ENCODE results near the gene ATF7. TPM values are rescaled to one million over a fixed set of nuclear protein-coding genes. Genes with fewer than 3 reads are reported as not detected.

The ATF7 gene
- total RNA-seq, 1 experiment from 2014 or later: 8.3 TPM

DNA sequence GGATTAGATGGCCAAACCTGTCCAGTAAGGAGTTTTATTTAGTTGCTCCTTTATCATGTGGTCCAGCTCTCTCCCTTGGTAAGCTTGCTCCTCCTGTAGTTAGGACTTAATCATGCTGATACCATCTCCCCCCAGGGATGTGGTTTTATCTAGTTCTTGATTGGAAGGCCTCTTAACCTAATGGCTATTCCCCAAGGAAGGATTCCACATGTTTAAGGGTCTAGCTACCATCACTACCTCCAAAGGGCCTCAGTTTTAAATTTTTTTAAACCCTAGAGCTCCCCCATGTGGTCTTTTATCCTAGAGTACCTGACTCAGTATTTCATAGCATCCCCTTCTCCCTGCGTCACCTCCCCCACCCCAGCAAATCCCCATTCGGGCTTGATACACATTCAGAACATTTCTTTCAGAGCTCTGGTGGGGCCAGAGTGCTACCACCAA lies 149.4 kb downstream of the ATF7 start:
- Histone ChIP-seq H3K27ac (no peak overlapping the region), H3K27me3 (replicated peaks) (no peaks in the 10 kb centered on the region), H3K9me3 (replicated peaks) (no peaks in the 10 kb centered on the region), H3K4me3 (no peak overlapping the region), H3K36me3 (peaks cover 94% of the 10 kb centered on the region), H3K4me1 (replicated peaks) (peaks cover 9% of the 10 kb centered on the region; the same call in 1 of the 2 replicates)
- peak in 1 of 2 experiments; percentile 33 for DNase-seq (ENCODE audit: low read depth in 1 of 2, low spot score in 2 of 2)

DNA sequence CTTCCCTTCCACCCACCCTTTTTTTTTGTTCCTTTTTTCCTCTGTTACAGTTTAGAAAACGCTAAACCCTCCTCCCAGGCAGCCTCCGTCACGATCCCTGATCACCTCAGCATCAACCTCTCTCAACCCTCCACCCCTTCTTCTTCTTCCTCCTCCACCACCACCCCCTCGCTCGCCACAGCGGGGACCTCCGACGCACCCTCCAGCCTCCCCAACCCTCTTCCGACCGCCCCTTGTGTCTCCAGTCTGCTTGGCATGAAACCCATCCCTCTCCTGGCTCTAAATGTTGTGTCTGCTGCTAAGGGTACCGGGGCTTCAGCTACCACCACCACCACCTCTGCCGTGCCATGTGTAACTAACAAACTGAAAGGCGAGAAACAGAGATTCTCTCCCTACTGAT lies 151.4 kb downstream of the ATF7 start:
- Histone ChIP-seq H3K36me3 (peaks cover 97% of the 10 kb centered on the region), H3K9me3 (replicated peaks) (no peaks in the 10 kb centered on the region), H3K4me3 (no peak overlapping the region), H3K27ac (no peak overlapping the region), H3K4me1 (replicated peaks) (no peaks in the 10 kb centered on the region), H3K27me3 (replicated peaks) (no peaks in the 10 kb centered on the region)
- DNase-seq (ENCODE audit: low read depth in 1 of 2, low spot score in 2 of 2): peak in 1 of 2 experiments; percentile 36

DNA sequence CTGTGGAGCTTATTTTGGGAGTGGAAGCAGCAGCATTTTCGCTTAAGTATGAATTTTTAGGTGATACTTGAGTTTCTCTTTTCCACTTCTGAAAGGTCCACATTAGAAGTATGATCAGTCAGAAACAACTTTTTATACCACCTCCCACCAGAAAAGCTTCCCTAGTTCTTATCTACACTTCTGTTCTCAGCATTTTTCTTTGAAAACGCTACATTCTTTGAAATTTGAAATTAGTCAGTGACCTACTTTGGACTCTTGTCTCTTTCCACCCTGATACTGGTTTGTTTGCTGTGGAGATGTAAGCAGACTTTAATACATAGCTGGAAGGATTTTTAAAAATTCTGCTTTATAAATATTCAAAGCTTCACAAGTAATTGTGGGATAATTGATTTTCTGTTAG lies 152.1 kb downstream of the ATF7 start:
- Histone ChIP-seq H3K4me3 (no peak overlapping the region), H3K36me3 (peaks cover 99% of the 10 kb centered on the region), H3K27ac (no peak overlapping the region), H3K9me3 (replicated peaks) (no peaks in the 10 kb centered on the region), H3K4me1 (replicated peaks) (no peaks in the 10 kb centered on the region), H3K27me3 (replicated peaks) (no peaks in the 10 kb centered on the region)
- no peak for DNase-seq (ENCODE audit: low read depth in 1 of 2, low spot score in 2 of 2)

DNA sequence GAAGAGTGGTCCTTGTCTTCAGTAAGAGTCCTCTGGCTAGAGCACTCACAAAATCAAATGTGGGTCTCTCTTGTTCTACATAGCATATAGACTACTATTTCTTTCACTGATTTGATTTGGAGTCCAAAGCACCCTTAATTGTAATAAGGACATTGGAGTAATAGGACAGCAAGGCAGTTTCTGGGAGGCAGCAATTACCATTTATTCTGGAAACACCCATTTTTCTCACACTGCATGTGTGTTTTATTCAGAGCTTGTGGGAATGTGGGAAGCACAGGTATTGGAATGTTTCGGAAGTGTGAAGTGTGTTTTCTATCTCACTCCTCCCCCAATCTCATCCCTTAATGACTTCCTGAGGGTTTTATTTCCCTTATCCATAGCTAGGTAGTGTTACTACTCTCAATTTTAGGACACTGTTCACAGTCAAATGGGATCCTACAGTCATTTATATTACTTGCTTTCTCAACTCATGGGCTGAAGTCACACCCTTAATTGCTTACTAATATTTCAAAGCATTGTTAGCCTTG lies 154.1 kb downstream of the ATF7 start:
- Histone ChIP-seq H3K4me3 (no peak overlapping the region), H3K27me3 (replicated peaks) (no peaks in the 10 kb centered on the region), H3K27ac (no peak overlapping the region), H3K36me3 (peaks cover 99% of the 10 kb centered on the region), H3K9me3 (replicated peaks) (no peaks in the 10 kb centered on the region), H3K4me1 (replicated peaks) (no peaks in the 10 kb centered on the region)
- DNase-seq (ENCODE audit: low read depth in 1 of 2, low spot score in 2 of 2): no peak

DNA sequence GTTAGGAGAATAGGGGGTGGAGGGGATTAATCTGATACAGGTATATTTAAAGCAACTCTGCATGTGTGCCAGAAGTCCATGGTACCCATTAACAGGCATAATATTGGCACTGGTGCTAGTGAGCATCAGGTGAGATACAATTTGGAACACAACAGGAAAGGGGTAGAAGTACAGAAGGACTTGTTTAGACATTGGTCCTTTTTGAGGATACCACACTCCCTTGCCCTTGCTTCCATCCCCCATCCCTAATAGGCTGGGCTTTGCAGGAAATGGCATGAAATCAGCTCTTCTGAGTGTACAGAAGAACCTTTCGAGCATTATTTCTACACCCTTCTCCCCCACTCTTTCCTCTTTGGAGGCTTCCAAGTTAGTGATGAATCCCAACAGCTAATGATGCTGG lies 157.9 kb downstream of the ATF7 start:
- H3K4me1 ChIP-seq (replicated peaks): no peaks in the 10 kb centered on the region
- peaks cover 97% of the 10 kb centered on the region for H3K36me3 ChIP-seq
- H3K4me3 ChIP-seq: no peak overlapping the region
- DNase-seq (ENCODE audit: low read depth in 1 of 2, low spot score in 2 of 2): no peak
- H3K27ac ChIP-seq: no peak overlapping the region
- no peaks in the 10 kb centered on the region for H3K27me3 ChIP-seq (replicated peaks)
- no peaks in the 10 kb centered on the region for H3K9me3 ChIP-seq (replicated peaks)

DNA sequence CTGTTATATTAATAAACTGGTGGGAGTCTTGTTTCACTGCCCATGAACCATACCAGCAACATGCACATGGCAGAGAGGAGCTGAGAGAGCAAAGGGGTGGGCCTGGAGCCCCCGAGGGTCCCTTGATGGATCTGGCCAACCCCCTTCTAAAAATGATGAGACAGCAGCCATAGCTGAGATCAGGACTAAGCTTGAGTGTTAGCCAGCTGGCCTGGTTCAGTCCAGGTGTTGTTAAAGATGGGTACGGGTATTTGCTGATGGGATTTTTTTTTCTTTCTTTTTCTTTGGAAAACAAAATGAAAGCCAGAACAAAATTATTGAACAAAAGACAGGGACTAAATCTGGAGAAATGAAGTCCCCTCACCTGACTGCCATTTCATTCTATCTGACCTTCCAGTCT lies 158.3 kb downstream of the ATF7 start:
- DNase-seq (ENCODE audit: low read depth in 1 of 2, low spot score in 2 of 2): no peak
- no peaks in the 10 kb centered on the region for H3K9me3 ChIP-seq (replicated peaks)
- no peak overlapping the region for H3K27ac ChIP-seq
- H3K27me3 ChIP-seq (replicated peaks): no peaks in the 10 kb centered on the region
- H3K4me3 ChIP-seq: no peak overlapping the region
- H3K4me1 ChIP-seq (replicated peaks): no peaks in the 10 kb centered on the region
- H3K36me3 ChIP-seq: peaks cover 97% of the 10 kb centered on the region

DNA sequence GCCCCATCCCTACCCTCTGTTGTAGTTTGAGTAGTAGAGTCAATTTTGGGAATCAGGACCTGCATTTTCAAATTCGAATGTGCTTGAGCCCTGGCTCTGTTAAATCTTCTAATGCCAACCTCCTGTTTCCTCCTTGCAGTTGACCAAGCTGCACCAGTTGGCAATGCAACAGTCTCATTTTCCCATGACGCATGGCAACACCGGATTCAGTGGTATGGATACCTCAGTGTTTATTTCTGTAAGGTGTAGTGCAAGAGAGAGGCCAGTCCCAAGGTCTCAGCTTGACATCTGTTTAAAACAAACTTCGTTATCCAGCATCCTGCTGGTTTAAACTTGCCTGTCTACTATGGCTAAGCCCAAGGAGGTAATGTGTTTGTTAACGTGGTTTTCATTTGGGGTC lies 159.1 kb downstream of the ATF7 start:
- DNase-seq (ENCODE audit: low read depth in 1 of 2, low spot score in 2 of 2): no peak
- Histone ChIP-seq H3K4me3 (no peak overlapping the region), H3K9me3 (replicated peaks) (no peaks in the 10 kb centered on the region), H3K27me3 (replicated peaks) (no peaks in the 10 kb centered on the region), H3K4me1 (replicated peaks) (no peaks in the 10 kb centered on the region), H3K27ac (no peak overlapping the region), H3K36me3 (peaks cover 97% of the 10 kb centered on the region)

DNA sequence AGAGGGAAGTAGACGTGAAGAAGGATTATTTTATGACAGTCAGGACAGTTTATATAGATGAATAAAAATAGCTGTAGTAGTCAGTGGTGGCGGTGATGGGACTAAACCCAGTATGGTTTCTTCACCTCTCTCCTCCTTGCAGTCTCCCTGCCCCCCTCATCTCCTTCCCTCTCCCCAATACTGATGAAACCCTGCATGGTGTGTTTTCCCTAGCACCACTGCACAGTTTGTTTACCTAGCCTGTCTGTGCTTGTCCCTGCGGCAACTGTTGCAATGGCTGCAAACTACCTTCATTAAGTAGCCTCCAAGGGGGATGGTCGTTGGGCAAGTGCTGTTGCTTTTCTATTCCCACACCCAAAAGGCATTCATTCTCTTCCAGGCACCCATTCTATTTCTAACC lies 159.5 kb downstream of the ATF7 start:
- no peak overlapping the region for H3K4me3 ChIP-seq
- no peak for DNase-seq (ENCODE audit: low read depth in 1 of 2, low spot score in 2 of 2)
- no peak overlapping the region for H3K27ac ChIP-seq
- H3K36me3 ChIP-seq: peaks cover 97% of the 10 kb centered on the region
- H3K9me3 ChIP-seq (replicated peaks): no peaks in the 10 kb centered on the region
- H3K27me3 ChIP-seq (replicated peaks): no peaks in the 10 kb centered on the region
- H3K4me1 ChIP-seq (replicated peaks): no peaks in the 10 kb centered on the region

DNA sequence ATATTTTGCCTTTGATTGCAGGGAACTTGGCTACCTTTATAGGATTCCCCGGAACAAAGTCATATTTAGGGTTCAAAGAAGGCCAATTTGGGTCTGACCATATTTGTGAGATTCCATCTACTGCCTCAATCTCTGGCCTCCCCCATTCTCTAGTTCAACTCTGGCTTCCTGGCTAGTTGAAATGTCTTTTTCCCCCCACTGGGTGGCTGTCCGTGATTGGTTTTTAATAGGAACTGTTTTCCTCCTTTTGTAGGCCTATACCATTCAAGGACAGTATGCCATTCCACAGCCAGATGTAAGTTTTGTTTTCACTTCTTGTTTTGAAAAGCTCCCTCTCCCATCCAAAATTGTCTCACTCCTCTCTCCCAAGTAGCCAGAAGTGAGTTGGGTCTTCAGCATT lies 160.5 kb downstream of the ATF7 start:
- no peak for DNase-seq (ENCODE audit: low read depth in 1 of 2, low spot score in 2 of 2)
- peaks cover 97% of the 10 kb centered on the region for H3K36me3 ChIP-seq
- no peaks in the 10 kb centered on the region for H3K9me3 ChIP-seq (replicated peaks)
- H3K4me1 ChIP-seq (replicated peaks): no peaks in the 10 kb centered on the region
- H3K27me3 ChIP-seq (replicated peaks): no peaks in the 10 kb centered on the region
- no peak overlapping the region for H3K27ac ChIP-seq
- no peak overlapping the region for H3K4me3 ChIP-seq

DNA sequence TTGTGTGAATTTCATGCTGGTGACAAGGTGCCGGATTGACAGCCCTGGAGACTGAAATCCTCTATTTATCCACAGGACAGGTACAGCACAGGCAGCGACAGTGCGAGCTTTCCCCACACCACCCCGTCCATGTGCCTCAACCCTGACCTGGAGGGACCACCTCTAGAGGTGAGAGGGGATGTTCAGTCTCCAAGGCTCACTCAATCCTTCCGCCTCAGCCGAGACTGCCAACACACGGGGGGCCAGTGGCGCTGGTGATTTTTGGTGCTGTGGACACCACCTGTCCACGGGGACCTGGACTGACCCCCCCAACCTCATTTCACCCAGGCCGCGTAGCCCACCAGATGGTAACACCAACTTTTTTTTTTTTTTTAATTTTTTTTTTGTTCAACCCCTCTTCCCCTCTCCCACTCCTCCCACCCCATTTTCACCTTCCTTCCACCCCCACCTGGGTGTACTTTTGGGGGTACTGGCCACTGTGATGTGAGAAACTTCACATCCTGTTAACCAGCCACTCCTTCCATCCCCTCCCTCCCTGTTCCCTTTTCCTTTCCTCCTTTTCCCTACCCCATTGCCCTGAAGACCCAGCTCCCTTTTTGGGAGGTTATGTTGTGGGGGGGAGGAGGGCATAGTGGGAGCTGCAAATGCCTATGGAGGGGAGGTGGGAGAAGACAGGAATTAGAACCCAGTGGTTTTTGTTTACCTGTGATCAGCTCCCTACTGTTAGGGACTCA lies 161.3 kb downstream of the ATF7 start:
- Histone ChIP-seq H3K27ac (no peak overlapping the region), H3K36me3 (peaks cover 98% of the 10 kb centered on the region), H3K4me1 (replicated peaks) (no peaks in the 10 kb centered on the region), H3K4me3 (no peak overlapping the region), H3K27me3 (replicated peaks) (no peaks in the 10 kb centered on the region), H3K9me3 (replicated peaks) (no peaks in the 10 kb centered on the region)
- DNase-seq (ENCODE audit: low read depth in 1 of 2, low spot score in 2 of 2): no peak

DNA sequence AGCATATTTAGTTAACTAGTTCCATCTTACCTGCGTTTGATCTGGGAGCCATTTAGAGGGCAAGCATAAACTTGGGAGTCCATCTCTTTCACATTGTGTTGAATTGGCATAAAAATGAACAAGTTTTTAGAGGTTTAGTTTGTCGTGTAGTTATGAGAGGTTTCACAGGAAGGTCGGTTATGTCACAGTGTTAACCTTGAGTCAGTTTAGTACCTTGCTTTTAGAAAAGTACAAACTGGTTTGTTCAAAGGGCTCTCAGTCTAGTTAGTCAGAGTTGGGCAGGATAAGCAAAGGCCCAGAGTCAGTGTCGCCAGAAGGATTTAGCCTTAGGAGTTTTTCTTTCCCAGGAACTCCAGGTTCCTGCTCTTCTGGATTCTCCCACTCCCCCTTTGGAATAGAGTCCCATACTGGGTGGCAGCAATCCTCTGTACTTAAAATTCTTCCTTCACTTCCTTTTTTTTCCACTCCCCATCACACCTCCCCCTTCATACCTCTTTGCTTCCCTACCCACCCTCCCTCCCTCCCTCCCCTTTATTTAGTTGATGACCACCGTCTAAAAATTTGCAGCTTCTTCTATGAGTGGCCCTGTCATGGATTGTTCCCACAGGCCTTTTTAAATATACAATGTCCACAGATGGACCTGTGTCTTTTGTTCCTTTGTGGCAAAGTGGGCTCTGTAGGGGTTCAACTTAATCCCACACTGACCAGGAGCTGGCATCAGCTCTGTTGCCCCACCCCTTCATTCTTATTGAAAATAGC lies 162.2 kb downstream of the ATF7 start:
- peaks cover 98% of the 10 kb centered on the region for H3K36me3 ChIP-seq
- no peak overlapping the region for H3K27ac ChIP-seq
- H3K27me3 ChIP-seq (replicated peaks): no peaks in the 10 kb centered on the region
- H3K9me3 ChIP-seq (replicated peaks): no peaks in the 10 kb centered on the region
- H3K4me1 ChIP-seq (replicated peaks): no peaks in the 10 kb centered on the region
- no peak for DNase-seq (ENCODE audit: low read depth in 1 of 2, low spot score in 2 of 2)
- H3K4me3 ChIP-seq: no peak overlapping the region

DNA sequence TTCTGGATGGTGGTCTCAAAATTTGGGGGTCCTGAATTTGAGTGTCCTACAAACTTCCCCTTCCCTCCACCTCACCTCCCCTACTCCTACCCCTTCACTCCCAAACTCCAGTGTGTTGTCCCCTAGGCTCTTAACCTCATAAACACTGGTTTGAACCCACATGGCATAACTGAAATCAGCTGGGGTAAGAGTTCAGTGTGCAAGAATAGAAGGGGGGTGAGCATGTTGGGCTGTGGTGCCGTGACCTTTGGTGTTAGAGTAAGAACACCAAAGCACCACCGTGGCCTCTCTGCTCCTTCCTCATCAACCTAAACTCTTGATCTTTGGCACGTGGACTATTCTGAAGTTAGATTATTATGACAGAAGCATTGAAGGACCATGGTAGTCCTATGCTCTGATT lies 163.2 kb downstream of the ATF7 start:
- Histone ChIP-seq H3K27me3 (replicated peaks) (no peaks in the 10 kb centered on the region), H3K4me3 (no peak overlapping the region), H3K27ac (no peak overlapping the region), H3K9me3 (replicated peaks) (no peaks in the 10 kb centered on the region), H3K36me3 (peaks cover 98% of the 10 kb centered on the region), H3K4me1 (replicated peaks) (no peaks in the 10 kb centered on the region)
- no peak for DNase-seq (ENCODE audit: low read depth in 1 of 2, low spot score in 2 of 2)

DNA sequence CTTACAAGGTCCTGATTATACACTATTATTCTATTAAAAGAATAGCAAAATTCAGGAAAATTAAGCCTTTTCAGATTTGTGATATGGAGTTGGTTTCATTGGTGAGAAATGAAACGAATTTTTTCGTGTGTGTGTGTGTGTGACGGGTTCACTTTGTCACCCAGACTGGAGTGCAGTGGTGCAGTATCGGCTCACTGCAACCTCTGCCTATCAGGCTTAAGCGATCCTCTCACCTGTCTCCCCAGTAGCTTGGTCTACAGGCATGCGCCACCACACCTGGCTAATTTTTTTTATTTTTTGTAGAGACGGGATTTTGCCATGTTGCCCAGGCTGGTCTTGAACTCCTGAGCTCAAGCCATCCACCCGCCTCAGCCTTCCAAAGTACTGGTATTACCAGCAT lies 164.6 kb downstream of the ATF7 start:
- Histone ChIP-seq H3K36me3 (peaks cover 98% of the 10 kb centered on the region), H3K27ac (no peak overlapping the region)
- DNase-seq (ENCODE audit: low read depth in 1 of 2, low spot score in 2 of 2): no peak

DNA sequence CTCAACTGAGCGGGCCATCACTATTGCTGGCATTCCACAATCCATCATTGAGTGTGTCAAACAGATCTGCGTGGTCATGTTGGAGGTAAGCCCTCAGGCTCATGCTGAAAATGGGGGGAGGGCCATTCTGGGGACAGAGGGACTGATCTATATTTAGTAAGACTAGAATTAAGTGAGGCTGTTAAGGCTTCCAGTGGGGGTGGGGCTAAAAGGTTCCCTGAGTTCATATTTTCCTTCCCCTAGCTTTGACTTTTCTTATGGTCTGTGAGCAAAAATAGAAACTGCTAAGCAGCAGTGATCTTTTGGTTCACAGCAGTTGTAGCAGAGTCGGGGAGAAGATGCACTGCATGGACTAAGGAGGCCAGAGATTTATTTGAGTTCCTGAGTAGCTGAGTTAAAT lies 165.1 kb downstream of the ATF7 start:
- no peaks in the 10 kb centered on the region for H3K9me3 ChIP-seq (replicated peaks)
- H3K4me1 ChIP-seq (replicated peaks): no peaks in the 10 kb centered on the region
- peaks cover 98% of the 10 kb centered on the region for H3K36me3 ChIP-seq
- no peaks in the 10 kb centered on the region for H3K27me3 ChIP-seq (replicated peaks)
- DNase-seq (ENCODE audit: low read depth in 1 of 2, low spot score in 2 of 2): no peak
- H3K27ac ChIP-seq: no peak overlapping the region
- no peak overlapping the region for H3K4me3 ChIP-seq

More for the DNA sequence above, 164.6 kb downstream of the ATF7 start:
- Histone ChIP-seq H3K4me1 (replicated peaks) (no peaks in the 10 kb centered on the region), H3K27me3 (replicated peaks) (no peaks in the 10 kb centered on the region), H3K9me3 (replicated peaks) (no peaks in the 10 kb centered on the region), H3K4me3 (no peak overlapping the region)
